Measurements from ENCODE around the gene SLC25A46. TPM values are rescaled to one million over a fixed set of nuclear protein-coding genes. Genes with fewer than 3 reads are reported as not detected.

SLC25A46 gene
- total RNA-seq, 1 donor = 98.1 TPM

DNA sequence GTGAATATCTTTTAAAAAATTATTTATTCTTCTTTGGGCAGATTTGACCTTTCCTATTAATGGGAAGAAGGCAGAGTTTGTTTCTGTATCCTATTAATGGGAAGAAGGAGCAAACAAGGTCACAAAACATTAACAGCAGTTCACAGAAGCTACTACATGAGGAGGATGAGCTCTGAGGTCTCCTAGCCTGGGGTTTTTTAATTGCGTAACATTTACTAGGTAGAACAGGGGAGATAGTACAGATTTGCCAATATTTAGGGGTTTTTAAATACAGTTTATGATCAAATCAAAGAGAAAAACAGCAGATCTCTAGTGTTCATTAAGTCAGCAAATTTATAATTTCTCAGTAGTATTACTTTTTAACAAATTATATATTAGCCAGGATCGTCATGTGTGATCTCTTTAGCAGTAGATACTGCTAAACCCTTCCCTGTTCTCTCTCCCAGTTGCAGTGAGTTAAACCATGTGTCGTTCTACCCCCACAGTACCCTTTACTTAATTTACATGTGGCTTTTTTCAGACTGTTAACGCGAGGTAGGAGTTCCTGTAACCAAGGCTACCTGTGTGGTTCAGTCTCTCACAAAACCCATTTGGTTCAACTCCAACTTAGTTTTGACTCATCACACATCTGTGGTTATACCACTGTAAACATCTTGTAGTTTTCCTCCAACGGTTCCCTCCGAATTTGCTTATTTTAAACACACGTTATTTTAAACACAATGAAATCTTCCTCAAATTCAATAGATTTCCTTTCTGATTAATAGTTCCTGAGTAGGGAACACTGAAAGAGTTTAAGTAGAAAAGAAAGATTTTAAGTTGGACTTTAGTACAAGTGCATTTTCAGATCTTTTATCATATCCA lies 13.3 kb downstream of the SLC25A46 start:
- H3K79me2 ChIP-seq (ENCODE audit: insufficient read depth, low read length) = peaks cover 2% of the 10 kb centered on the region
- no peak overlapping the region for H3K27ac ChIP-seq (ENCODE audit: low read depth, low read length)
- H3K27me3 ChIP-seq (ENCODE audit: insufficient read depth, low read length) = no peaks in the 10 kb centered on the region
- TF ChIP-seq, protein P1, sequence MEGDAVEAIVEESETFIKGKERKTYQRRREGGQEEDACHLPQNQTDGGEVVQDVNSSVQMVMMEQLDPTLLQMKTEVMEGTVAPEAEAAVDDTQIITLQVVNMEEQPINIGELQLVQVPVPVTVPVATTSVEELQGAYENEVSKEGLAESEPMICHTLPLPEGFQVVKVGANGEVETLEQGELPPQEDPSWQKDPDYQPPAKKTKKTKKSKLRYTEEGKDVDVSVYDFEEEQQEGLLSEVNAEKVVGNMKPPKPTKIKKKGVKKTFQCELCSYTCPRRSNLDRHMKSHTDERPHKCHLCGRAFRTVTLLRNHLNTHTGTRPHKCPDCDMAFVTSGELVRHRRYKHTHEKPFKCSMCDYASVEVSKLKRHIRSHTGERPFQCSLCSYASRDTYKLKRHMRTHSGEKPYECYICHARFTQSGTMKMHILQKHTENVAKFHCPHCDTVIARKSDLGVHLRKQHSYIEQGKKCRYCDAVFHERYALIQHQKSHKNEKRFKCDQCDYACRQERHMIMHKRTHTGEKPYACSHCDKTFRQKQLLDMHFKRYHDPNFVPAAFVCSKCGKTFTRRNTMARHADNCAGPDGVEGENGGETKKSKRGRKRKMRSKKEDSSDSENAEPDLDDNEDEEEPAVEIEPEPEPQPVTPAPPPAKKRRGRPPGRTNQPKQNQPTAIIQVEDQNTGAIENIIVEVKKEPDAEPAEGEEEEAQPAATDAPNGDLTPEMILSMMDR (IDR thresholded peaks at IDR 0.05; ENCODE audit: extremely low read depth, low read depth, low read length) = no peak
- no peak overlapping the region for H2AFZ ChIP-seq (ENCODE audit: low read length)
- no peaks in the 10 kb centered on the region for H4K20me1 ChIP-seq (ENCODE audit: insufficient read depth, low read length)
- no peaks in the 10 kb centered on the region for H3K9me3 ChIP-seq (ENCODE audit: low read depth, low read length)
- DNase-seq (ENCODE audit: insufficient read length, low spot score, missing footprints) = no peak
- H3K4me3 ChIP-seq (ENCODE audit: insufficient read depth, low read length) = no peak overlapping the region
- H3K4me1 ChIP-seq (ENCODE audit: insufficient read depth, low read length) = no peaks in the 10 kb centered on the region
- H3K36me3 ChIP-seq (ENCODE audit: insufficient read depth, low read length) = peaks cover 26% of the 10 kb centered on the region
- H3K4me2 ChIP-seq (ENCODE audit: insufficient read depth, low read length) = no peak overlapping the region

DNA sequence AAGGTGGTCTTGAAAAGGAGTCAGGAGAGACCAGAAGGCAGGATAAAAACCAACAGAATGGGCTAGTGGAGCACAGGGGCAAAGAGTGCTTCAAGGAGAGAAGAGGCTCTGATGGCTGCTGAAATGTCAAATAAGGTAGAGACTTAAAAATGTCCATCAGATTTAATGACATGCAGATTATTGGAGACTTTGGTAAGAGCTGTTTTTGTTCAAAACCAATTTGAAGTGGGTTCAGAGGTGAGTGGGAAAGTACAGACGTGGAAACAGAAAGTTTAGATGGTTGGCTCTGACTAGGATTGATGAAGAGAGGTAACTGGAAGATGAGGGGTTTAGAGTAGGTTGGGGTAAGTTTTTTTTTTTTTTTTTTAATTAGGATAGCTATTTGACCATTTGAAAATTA lies 14.1 kb downstream of the SLC25A46 start:
- DNase-seq (ENCODE audit: insufficient read length, low spot score, missing footprints) = no peak
- Histone ChIP-seq H3K4me3 (ENCODE audit: insufficient read depth, low read length) (no peak overlapping the region), H4K20me1 (ENCODE audit: insufficient read depth, low read length) (no peaks in the 10 kb centered on the region), H3K4me1 (ENCODE audit: insufficient read depth, low read length) (no peaks in the 10 kb centered on the region), H3K4me2 (ENCODE audit: insufficient read depth, low read length) (no peak overlapping the region), H3K9me3 (ENCODE audit: low read depth, low read length) (no peaks in the 10 kb centered on the region), H3K79me2 (ENCODE audit: insufficient read depth, low read length) (peaks cover 2% of the 10 kb centered on the region), H3K36me3 (ENCODE audit: insufficient read depth, low read length) (peaks cover 24% of the 10 kb centered on the region), H2AFZ (ENCODE audit: low read length) (no peak overlapping the region), H3K27ac (ENCODE audit: low read depth, low read length) (no peak overlapping the region), H3K27me3 (ENCODE audit: insufficient read depth, low read length) (no peaks in the 10 kb centered on the region)
- TF ChIP-seq, protein P1 (IDR thresholded peaks at IDR 0.05; ENCODE audit: extremely low read depth, low read depth, low read length) = no peak

DNA sequence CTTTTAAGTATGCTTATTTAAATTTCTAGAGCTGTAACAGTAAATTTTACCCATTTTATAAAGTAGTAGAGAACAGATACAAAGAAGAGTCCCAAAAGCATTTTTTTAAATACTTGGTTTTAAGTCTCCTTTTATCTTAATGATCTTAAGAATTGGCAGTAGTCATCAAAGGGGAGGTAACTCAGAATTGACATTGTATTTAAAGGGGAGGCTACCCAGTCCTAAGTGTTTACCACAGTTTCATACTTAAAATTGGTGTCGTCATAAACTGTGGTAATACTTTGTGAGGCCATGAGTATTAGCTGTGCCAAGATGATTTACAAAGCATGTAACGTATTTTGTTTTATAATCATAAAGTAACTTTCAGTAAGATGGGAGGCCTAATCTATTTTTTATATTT lies 14.8 kb downstream of the SLC25A46 start:
- TF ChIP-seq, protein P1 (IDR thresholded peaks at IDR 0.05; ENCODE audit: extremely low read depth, low read depth, low read length) = no peak
- peaks cover 2% of the 10 kb centered on the region for H3K79me2 ChIP-seq (ENCODE audit: insufficient read depth, low read length)
- H3K4me2 ChIP-seq (ENCODE audit: insufficient read depth, low read length) = no peak overlapping the region
- H3K36me3 ChIP-seq (ENCODE audit: insufficient read depth, low read length) = peaks cover 21% of the 10 kb centered on the region
- DNase-seq (ENCODE audit: insufficient read length, low spot score, missing footprints) = no peak
- H4K20me1 ChIP-seq (ENCODE audit: insufficient read depth, low read length) = no peaks in the 10 kb centered on the region
- no peak overlapping the region for H3K4me3 ChIP-seq (ENCODE audit: insufficient read depth, low read length)
- no peaks in the 10 kb centered on the region for H3K4me1 ChIP-seq (ENCODE audit: insufficient read depth, low read length)
- H3K27me3 ChIP-seq (ENCODE audit: insufficient read depth, low read length) = no peaks in the 10 kb centered on the region
- no peak overlapping the region for H2AFZ ChIP-seq (ENCODE audit: low read length)
- no peak overlapping the region for H3K27ac ChIP-seq (ENCODE audit: low read depth, low read length)
- no peaks in the 10 kb centered on the region for H3K9me3 ChIP-seq (ENCODE audit: low read depth, low read length)

DNA sequence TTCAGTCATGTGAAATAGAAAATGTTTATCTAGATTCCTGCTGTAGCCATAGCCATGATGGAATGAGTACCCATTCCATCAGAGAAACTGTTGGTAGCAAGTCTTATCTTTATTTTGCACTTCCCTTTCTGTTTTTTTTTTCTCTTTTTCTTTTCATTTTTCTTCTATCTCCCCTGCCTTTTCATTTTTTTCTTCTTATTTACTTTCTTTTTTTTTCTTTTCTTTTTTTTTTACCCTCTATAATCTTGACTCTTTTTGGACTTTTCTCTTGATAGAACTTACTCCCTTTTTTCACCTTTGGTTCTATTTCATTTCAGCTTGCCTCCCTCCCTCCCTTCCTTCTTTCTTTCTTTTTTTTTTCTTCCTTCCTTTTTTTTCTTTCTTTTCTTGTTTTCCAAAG lies 15.4 kb downstream of the SLC25A46 start:
- peaks cover 21% of the 10 kb centered on the region for H3K36me3 ChIP-seq (ENCODE audit: insufficient read depth, low read length)
- no peak overlapping the region for H3K4me3 ChIP-seq (ENCODE audit: insufficient read depth, low read length)
- peaks cover 2% of the 10 kb centered on the region for H3K79me2 ChIP-seq (ENCODE audit: insufficient read depth, low read length)
- DNase-seq (ENCODE audit: insufficient read length, low spot score, missing footprints) = no peak
- H3K27ac ChIP-seq (ENCODE audit: low read depth, low read length) = no peak overlapping the region
- H3K4me2 ChIP-seq (ENCODE audit: insufficient read depth, low read length) = no peak overlapping the region
- H2AFZ ChIP-seq (ENCODE audit: low read length) = no peak overlapping the region
- no peaks in the 10 kb centered on the region for H3K4me1 ChIP-seq (ENCODE audit: insufficient read depth, low read length)
- no peaks in the 10 kb centered on the region for H4K20me1 ChIP-seq (ENCODE audit: insufficient read depth, low read length)
- H3K9me3 ChIP-seq (ENCODE audit: low read depth, low read length) = no peaks in the 10 kb centered on the region
- TF ChIP-seq, protein P1 (IDR thresholded peaks at IDR 0.05; ENCODE audit: extremely low read depth, low read depth, low read length) = no peak
- no peaks in the 10 kb centered on the region for H3K27me3 ChIP-seq (ENCODE audit: insufficient read depth, low read length)
